GM18519 (cell line): Measurements from ENCODE around the gene TIMP4.

Experiments used
- ATAC-seq: cut with Tn5 transposase; IDR thresholded peaks from one replicate; pipeline ENCODE4 v1.9.1; 2021; ENCODE audit warnings: mild to moderate bottlenecking, moderate library complexity; ENCODE audit not compliant: unreplicated experiment, low FRiP score

TIMP4 gene

DNA sequence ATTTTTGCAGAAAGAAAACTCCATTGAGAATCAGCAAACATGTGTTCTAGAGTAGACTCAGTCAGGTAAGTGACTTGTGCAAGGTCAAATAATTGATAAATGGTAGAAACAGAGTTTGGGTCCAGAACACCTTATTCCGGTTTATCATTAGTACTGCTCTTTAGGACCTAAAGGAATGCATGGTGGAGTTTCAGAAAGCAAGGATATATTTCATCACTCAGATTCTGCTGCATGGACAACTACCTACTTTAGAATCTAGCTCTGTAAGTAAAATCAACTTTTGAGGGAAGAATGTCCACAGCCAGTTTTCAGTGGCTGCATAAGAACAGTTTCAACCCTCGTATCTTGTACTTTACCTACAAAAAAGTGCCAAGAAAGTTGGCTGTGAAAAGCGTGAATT lies 43.6 kb downstream of the TIMP4 start:
- ATAC-seq = no peak

- no peak for ATAC-seq
Measured at GRCh38 chr3:12114251-12114650, 44.5 kb downstream of the TIMP4 start.

DNA sequence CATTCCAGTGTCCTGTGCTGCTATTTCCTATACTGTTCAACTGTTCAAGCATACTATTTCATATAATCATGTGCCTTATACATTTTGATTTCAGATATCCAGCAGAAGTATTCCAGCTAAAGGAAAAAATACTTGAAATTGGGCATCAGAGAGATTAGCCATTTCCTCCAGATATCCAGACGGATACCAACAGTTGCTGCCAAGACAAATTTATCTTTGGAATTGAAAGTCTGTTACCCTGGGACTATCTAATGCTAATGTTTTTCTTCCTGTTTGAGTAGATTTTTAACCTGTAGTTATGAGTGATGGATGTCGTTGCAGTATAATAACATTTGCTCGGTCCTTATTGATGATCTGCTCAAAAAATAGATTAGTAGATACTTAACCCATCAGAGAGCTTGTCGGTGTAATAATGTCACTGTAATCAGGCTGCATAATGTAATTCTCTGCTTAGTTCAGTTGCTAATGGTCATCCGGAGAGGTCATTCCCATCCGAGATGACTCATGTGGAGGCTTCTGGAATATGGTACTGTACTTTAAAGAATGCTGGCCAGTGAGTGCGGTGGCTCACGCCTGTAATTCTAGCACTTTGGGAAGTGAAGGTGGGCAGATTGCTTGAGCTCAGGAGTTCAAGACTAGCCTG lies 51.5 kb downstream of the TIMP4 start:
- ATAC-seq = no peak
